A549 (cell line): ENCODE data around the gene ANKRD9.

Experiments used
- CBX2 ChIP-seq: fragments of 200-600 bp; sonication (generic); IDR thresholded peaks from 2 replicates; pipeline ENCODE4 v1.6.1; 2016; ENCODE audit warnings: low read depth, mild to moderate bottlenecking, borderline replicate concordance
- CEBPB ChIP-seq, 2 experiments: fragments of >200 bp in 1 of 2; sonication (Bioruptor Twin) in 1 of 2; formaldehyde crosslinking in 1 of 2; IDR thresholded peaks; 2 replicates each; pipeline ENCODE4 v1.6.1; 2012 to 2016
- CTCF ChIP-seq: fragments of >200 bp; sonication (Bioruptor Twin); formaldehyde crosslinking; IDR thresholded peaks from 3 replicates; pipeline ENCODE4 v1.5.1; 2016
- RAD21 ChIP-seq, 2 experiments: fragments of >200 bp in 1 of 2; sonication (Bioruptor Twin) in 1 of 2; formaldehyde crosslinking in 1 of 2; IDR thresholded peaks in 1 of 2; conservative IDR thresholded peaks in 1 of 2; 2 replicates in 1 of 2; 3 replicates in 1 of 2; pipeline ENCODE4 v1.6.1; 2012 to 2018; ENCODE audit warnings: inconsistent platforms in 1 of 2

DNA sequence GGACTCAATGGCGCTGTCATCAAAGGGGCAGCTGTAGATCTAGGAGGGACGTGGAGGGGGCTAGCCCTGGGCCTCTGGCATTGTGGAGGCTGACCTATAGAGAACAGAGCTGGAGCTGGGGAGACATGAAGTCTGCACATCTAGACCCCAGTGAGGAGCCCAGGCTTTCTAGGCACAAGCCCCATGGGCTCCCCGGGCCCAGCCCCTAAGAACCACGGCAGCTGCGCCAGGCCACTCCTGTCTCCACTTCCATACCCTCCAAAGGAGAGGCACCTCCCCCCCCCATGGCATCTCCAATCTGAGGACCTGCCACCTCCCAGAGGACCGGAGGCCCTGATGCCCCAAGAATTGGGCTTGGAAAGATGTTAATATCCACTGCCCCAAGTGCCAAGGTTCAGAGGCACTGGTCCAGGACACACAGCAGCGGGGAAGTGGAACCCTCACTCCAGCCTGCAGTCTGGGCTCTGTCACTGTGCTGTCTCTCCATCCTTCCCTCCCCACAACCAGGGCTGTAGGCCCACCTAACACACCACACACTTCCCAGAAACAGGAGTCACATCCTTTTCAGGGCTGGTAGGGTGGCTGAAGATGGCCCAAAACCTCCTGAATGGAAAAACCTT is 4.5 kb downstream of the ANKRD9 start:
- no peak for TF ChIP-seq CTCF
- no peak for TF ChIP-seq RAD21 (conservative IDR thresholded peaks at IDR 0.05 in 1 of 2, IDR thresholded peaks at IDR 0.05 in 1 of 2)
- TF ChIP-seq CBX2: no peak
- TF ChIP-seq CEBPB (IDR thresholded peaks at IDR 0.05): no peak
